A375 (cell line): ENCODE measurements around the gene C21orf58. TPM values are rescaled to one million over a fixed set of nuclear protein-coding genes. Genes with fewer than 3 reads are reported as not detected.

ENCODE experiments used
- total RNA-seq: library from RNA; depleted of rRNA; stranded (reverse); fragments of >200 nt; shearing (Covaris generic); gene quantifications from 2 replicates; pipeline ENCODE4 v1.2.3, GENCODE V29; 2014; rRNA removed

C21orf58 gene
- total RNA-seq = 14.3 and 20.6 TPM in 2 replicates

DNA sequence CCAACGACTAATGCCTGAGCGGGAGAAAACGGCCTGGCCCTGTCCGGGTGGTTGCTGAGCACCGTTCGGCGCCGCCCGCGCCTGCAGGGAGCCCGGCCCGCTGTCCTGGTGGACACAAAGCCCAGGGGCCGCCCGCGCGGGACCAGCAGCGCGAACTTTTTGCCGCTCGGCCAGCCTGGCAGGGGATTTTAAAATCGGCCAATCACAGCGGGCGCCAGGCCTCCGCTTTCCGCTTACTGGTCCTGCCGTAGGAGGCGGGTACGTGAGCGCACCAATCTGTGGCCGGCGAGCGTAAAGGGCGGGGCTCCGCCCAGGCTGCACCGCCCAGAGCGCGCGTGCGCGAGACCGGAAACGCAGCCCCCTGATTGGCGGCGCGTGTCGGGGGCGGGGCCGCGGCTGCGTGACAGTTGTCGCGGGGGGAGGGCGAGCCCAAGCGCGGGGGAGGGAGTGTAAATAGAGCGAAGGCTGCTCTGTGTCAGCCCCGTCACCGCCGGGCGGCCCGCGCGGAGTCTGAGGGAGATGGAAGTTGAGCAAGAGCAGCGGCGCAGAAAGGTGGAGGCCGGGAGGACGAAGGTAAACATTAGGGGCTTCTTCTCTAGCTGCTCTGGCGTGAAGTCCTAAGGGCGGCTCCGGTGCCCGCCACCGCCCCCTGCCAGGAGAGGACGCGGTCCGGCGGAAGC is at the start of gene C21orf58, which contains the start of gene PCNT:
Gene C21orf58 (minus strand): TSS at position 161 of the 680 bp plus-strand sequence. CDS start 1,132 bp downstream, outside the sequence.
Gene PCNT (plus strand): TSS at position 447 of the 680 bp plus-strand sequence. CDS start 73 bp downstream, at position 520.

GRCh38 chr21:46285761-46286647 is 37.7 kb downstream of the C21orf58 start, which contains the start of gene YBEY:
Gene YBEY, plus strand, starts transcription at chr21:46286342. Its CDS starts 572 bp downstream, at chr21:46286914.

DNA sequence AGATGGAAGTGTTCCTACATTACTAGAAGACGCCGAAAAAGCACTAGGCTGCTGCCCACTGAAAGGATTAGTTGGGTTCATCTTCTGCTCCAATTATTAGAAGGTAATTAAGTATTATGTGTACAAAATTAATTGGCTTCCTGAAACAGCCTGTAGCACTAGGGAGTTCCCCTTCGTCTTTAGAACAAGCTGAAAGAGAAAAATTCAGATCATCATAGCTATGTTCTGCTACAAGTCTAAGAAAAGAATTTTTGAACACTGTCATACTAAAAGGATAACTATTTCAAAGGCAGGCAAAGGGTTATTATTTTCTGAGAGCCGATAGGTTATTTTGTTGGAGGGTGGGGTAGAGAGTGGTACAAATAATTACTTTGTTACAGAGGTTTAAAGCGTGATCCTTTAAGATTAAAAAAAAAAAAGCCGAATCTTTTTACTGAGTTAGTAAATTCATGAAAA is 38.4 kb downstream of the C21orf58 start, which contains the start of gene MCM3AP:
Gene MCM3AP (minus strand): TSS at position 406 of the 456 bp plus-strand sequence. CDS start 325 bp downstream, at position 81.

Other genes starting within 250 kb of the C21orf58 start
- gene COL6A2, start 225.8 kb downstream of the C21orf58 start, total RNA-seq = 74.4 and 78.3 TPM in 2 replicates
- gene FTCD, start 168.3 kb downstream of the C21orf58 start, total RNA-seq = 0.05 TPM in 1 of 2 replicates, not detected in the other
- 6.9 and 9.7 TPM in 2 replicates for gene SPATC1L, start 139.4 kb downstream of the C21orf58 start, total RNA-seq
- 24.1 and 30.7 TPM in 2 replicates for gene LSS, start 95.1 kb downstream of the C21orf58 start, total RNA-seq
- 57.9 and 60.6 TPM in 2 replicates for gene MCM3AP, start 38.3 kb downstream of the C21orf58 start, total RNA-seq
- 14.0 and 20.2 TPM in 2 replicates for gene YBEY, start 37.5 kb downstream of the C21orf58 start, total RNA-seq
- gene PCNT, start 286 bp upstream of the C21orf58 start, total RNA-seq = 20.9 and 43.9 TPM in 2 replicates
- gene DIP2A, start 135.0 kb upstream of the C21orf58 start, total RNA-seq = 8.9 and 13.2 TPM in 2 replicates